OCI-M2 (cell line): ENCODE results near the gene LOXHD1.

Experiments
- DNase-seq: peaks from one replicate; lab custom pipeline; 2025; ENCODE audit not compliant: unreplicated experiment; lab: John Stamatoyannopoulos, UW

The LOXHD1 gene

DNA sequence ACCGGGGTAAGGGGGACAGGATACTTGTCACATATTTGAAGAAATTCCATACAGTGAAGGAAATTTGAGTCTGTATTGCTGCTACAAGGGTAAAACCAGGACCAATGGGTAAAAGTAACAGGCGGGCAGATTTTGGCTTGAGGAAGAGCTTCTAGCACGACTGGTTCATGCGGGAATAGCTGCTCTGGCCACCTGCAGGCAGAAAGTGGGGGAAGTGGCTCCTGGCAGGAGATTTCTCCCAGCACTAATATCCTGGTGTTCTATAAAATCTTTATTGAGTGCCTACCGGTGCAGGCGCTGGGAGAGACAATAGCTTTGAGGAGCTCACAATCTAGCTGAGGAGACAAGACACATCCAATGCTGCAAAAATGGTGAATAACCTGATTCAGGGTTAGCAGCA lies 198.5 kb downstream of the LOXHD1 start:
- no peak for DNase-seq

DNA sequence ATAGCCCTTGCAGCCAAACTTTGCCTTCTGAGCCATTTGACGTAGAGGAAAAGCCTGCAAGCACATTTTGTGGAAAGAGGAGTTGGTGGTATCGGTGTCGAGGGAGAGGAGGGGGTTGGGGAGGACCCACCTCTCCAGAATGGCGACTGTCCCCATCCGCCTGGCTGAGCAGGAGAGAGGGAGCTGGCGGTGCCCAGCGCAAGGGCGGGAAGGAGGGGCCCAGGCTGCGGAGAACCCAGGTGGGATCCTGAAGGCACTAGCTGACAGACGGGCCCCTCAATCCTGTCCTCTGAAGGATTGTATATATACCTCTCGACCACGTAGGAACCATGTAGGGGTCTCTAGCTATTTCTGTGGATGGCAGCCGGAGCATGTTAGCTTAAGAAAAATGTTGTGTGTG lies 200.3 kb downstream of the LOXHD1 start:
- DNase-seq, result no peak

DNA sequence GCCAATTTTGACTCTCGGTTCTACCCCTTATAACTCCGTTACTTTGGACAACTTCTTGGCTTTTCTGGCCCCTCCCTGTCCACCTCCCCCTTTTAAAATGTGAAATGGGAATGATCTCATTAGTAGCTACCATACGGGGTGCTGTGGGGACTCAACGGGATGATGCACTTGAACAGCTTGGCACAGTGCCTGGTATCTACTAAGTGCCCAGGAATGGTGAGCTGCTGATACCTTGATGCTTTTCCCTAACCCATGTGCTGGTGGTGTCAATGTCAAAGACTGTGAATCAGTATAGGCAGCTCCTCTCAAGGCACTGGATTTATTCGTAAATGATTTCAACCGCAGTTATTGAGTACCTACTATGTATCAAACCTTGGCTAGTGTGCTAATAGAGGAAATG lies 204.2 kb downstream of the LOXHD1 start:
- DNase-seq, result no peak

DNA sequence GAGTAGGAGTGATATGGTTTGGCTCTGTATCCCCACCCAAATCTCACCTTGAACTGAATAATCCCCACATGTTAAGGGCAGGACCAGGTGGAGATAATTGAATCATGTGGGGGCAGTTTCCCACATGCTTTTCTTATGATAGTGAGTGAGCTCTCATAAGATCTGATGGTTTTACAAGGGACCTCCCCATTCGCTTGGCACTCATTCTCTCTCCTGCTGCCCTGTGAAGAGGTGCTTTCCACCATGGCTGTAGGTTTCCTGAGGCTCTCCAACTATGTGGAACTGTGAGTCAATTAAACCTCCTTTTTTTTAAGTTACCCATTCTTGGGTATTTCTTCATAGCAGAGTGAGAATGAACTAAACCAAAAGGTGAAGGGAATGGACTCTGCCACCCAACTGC lies 207.5 kb downstream of the LOXHD1 start:
- DNase-seq, result no peak

DNA sequence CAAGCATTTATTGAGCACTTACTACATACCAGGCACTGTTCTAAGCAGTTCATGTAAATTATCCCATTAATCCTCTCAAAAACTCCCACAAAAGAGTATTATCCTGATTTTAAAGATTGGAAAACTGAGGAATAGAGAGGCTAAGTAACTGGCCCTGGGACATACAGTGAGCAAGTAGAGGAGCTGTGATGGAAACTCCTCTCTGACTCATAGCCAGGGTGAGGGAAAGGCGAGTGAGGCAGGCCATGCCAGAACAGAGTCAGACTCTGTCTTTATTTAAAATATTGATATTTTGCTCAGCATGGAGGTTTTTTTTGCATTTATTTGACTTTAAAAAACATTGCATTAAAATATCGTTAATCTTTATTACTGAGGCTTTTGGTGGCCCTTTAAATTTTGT lies 208.0 kb downstream of the LOXHD1 start:
- no peak for DNase-seq

- DNase-seq, result no peak
Measured at GRCh38 chr18:46448347-46448746, 208.7 kb downstream of the LOXHD1 start.

GRCh38 chr18:46447792-46448191 lies 209.2 kb downstream of the LOXHD1 start:
- DNase-seq, result no peak

GRCh38 chr18:46447323-46447722 lies 209.7 kb downstream of the LOXHD1 start:
- DNase-seq, result no peak

DNA sequence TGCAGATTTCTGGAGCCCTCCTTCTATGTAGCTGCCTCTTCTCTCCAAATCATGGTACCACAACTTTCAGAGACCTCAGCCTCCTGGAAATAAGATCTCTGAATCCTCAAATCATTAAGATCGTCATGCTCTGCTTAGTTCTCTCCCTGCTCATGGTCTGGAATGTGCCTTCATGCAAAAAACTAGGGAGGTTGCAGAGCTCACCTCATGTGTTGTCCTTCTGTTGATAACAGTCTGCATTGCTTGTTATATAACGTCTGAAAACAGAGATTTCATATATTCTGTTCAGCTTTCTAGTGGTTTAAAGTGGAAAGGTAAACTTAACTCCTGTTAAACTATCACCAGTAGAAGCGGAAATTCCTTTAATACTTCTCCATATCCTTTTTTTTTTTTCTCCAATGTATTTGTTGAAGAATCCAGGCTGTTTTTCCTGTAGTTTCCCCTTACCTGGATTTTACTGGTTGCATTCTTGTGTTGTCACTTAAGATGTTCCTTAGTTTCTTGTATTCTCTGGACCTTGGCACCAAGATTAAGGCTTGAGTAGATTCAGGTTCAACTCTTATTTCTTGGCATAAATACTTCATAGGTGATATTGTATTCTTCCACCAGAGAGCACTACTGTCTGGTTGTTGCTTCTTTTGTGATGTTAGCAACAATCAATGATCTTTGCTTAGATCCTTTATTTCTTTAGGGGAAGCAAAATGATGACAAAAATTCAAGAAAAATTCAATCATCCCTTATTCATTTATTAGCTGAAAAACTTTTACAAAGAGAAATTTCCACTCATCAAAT lies 211.3 kb downstream of the LOXHD1 start:
- no peak for DNase-seq

DNA sequence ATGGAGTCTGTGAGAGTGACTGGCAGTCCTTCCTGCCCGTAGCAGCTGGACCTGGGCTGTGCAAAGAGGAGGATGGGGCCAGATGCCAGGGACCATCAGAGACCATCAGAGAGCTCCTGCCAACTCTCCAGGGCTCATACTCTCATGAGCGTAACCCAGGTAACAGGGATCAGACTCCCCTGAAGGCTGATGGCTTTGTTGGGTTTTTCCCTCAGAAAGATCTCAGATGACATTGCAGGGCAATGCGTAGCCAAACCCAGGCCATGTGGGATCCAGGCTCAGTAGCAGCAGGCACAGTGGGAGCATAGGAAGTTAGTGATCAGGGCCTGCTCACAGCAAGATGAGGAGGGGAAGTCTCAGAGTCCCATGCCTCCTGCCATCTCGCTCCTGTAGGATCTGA lies 218.0 kb downstream of the LOXHD1 start:
- DNase-seq, result no peak

DNA sequence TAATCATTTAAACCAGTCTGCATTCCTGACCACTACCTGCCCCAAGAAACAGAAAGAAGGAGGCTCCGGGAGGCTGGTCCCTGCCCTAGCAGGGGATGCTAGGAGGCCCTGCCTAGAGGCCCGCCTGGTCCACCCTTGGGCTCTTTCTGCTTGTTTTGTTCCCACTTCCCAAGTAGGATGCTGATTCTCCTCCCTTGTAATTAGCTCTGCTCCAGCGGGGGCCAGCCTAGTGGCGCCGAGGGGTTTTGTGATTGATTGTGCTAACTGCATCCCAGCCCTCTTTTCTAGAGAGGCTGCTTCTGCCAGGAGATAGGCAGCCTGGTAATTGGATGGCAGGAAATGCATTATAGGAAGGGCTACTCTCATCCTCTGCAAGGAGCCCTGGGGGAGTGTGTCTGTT lies 220.0 kb downstream of the LOXHD1 start:
- DNase-seq, result no peak

DNA sequence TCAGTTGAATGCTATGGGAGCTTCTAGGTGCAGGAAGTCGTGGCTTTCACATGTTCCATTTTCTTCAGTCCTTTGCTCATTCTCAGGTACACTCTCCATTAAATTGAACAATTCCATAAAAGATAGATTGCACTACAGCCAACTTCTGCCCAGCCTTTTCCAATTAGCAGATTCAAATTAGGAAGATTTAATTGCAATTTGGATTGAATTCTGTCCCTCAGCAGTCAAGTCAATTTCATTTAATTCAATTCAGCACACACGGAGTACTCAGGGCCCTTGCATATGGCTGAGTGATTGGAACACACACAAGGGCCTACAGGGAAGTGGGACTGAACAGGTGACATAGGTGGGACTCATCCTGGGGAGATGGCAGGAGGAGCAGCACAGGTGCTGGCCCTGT lies 220.4 kb downstream of the LOXHD1 start:
- DNase-seq, result no peak

DNA sequence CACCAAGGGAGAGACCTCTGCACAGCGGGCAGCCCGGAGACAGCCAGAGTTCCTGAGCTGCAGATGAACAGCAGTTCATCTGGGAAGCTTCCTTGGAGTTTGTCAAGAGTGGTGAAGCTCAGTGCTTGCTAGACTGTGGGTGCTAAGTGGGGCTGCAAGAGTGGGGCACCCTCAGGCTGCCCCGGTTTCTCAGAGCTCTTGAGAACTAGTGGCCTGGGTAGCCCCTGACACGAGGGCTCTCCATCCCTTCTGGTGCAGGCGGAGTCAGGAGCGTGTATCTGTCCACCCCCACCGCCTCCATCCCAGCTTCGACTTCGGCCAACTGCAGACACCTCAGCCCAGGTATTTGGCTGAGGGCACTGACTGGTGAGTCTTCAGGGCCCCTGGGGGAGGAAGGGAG lies 222.0 kb downstream of the LOXHD1 start:
- DNase-seq, result no peak

DNA sequence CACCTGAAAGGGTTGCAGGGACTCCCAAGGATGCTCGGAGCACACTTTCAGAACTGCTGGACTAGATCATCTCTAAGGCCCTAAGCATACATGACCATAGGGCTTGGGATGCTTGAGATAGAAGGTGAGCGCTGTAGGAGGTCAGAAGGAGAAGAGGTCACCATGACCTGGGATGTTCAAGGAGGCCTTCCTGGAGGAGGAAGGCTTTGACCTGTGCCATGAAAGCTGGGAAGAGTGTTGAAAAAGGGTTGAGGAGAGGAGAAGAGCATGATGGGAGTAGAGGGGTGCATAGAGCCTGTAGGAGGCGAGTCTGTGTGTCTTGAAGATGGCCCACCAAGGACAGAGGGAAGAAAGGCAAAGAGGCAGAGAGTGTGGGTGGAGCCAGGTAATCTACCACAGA lies 222.4 kb downstream of the LOXHD1 start:
- DNase-seq, result no peak

DNA sequence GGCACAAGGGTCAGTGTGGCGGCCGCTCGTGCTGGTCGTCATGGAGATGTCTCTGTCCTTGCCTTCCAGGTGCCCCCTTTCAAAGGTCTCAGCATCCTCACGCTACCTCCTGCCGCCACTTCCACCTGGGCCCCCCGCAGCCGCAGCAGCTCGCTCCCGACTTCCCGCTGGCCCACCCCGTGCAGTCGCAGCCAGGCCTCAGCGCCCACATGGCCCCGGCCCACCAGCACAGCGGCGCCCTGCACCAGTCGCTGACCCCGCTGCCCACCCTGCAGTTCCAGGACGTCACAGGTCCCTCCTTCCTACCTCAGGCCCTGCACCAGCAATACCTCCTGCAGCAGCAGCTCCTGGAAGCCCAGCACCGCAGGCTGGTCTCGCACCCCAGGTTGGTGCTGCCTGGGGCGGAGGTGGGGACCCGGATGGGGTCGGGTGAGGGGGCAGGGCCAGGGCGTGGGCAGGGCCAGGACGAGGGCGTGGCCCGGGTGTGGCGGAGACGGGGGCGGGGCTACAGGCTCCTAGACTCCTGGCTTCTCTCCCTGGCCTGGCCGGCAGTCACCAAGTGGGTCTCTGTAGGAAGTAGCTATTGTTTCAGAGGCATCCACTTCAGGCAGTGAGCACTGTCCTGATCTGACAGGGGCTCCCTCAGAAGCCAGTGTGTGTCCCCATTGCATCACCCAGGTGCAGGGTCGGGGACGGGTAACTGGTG lies 223.7 kb downstream of the LOXHD1 start:
- no peak for DNase-seq

- no peak for DNase-seq
Measured at GRCh38 chr18:46431522-46432171, 225.4 kb downstream of the LOXHD1 start.

DNA sequence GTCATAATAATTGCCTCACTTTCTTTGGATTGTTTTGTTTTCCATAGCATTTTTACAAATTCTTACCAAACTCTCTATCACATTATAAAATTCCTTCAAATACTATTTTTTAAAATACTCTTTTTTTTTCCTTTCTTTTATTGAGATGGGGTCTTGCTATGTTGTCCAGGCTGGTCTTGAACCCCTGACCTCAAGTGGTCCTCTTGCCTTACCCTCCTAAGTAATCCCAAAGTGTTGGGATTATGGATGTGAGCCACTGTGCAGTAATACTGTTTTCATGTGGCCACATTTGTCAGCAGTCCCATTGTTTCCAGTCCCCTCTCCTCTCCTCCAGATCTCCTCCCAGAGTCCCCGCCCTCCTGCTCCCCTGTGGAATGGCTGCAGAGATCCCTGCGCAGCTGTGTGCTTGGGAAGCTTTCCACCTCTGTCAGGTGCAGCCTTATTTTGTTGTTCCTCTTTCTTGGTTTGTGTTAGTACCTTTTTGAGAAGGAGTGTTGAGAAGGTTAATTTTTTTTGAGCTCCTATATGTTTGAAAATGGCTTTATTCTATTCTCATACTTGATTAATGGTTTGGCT lies 227.3 kb downstream of the LOXHD1 start:
- no peak for DNase-seq

- no peak for DNase-seq
Measured at GRCh38 chr18:46429130-46429529, 227.9 kb downstream of the LOXHD1 start.

DNA sequence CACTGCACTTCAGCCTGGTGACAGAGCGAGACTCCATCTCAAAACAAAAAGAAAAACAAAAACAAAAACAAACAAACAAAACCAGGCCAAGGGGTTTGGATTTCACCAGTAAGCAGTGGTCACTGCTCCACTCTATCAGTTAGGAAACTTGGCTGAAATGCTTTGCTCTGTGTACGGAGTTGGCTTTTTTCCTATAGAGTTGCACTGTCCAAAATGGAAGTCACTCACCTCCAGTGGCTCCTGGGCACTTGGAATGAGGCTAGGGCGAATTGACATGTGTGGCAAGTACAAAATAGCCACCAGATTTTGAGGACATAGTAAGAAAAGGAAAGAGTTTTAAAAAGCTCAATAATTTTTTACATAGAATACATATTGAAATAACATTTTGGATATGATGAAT lies 228.7 kb downstream of the LOXHD1 start:
- no peak for DNase-seq

- no peak for DNase-seq
Measured at GRCh38 chr18:46427216-46427995, 229.6 kb downstream of the LOXHD1 start.
